ENCODE results near the gene ARF5. TPM values are rescaled to one million over a fixed set of nuclear protein-coding genes. Genes with fewer than 3 reads are reported as not detected.

The ARF5 gene
- total and polyA plus RNA-seq, 2 experiments from 2014 or later, result 207 to 263 TPM

GRCh38 chr7:127608446-127608845, 20.2 kb downstream of the ARF5 start:
- in situ Hi-C loops (cut with MboI), result no loop called here
- no peaks in the 10 kb centered on the region for H3K27me3 ChIP-seq (replicated peaks; ENCODE audit: insufficient read depth)
- H4K20me1 ChIP-seq (ENCODE audit: insufficient read depth), result no peaks in the 10 kb centered on the region
- H3K79me2 ChIP-seq (ENCODE audit: insufficient read depth), result no peaks in the 10 kb centered on the region
- H3K9me3 ChIP-seq (ENCODE audit: low read depth), result no peaks in the 10 kb centered on the region
- no peaks in the 10 kb centered on the region for H3F3A ChIP-seq (ENCODE audit: insufficient read depth)
- TF ChIP-seq EZH2phosphoT487 (IDR thresholded peaks at IDR 0.05; ENCODE audit: insufficient read depth, low read depth), result no peak
- TF ChIP-seq EZH2 (IDR thresholded peaks at IDR 0.05; ENCODE audit: insufficient read depth, poor library complexity, severe bottlenecking), result no peak
- 46 to 48% methylated on average over 6 of the region's 6 CpGs for WGBS, 2 experiments (ENCODE audit: low coverage in 1 of 2, low lambda C conversion rate in 2 of 2, missing lambda C conversion rate in 2 of 2)
- no peak overlapping the region for H2AFZ ChIP-seq
- H3K4me3 ChIP-seq, result no peak overlapping the region
- DNase-seq, result no peak
- no peaks in the 10 kb centered on the region for H3K36me3 ChIP-seq (ENCODE audit: low read depth)
- H3K4me1 ChIP-seq (ENCODE audit: insufficient read depth), result no peaks in the 10 kb centered on the region
- H3K4me2 ChIP-seq (ENCODE audit: unreplicated experiment), result no peak overlapping the region
- no peak overlapping the region for H3K9ac ChIP-seq
- no peak overlapping the region for H3K27ac ChIP-seq
- no peaks in the 10 kb centered on the region for H3K9me2 ChIP-seq (ENCODE audit: insufficient read depth)

GRCh38 chr7:127609297-127609696, 21.1 kb downstream of the ARF5 start:
- H3K79me2 ChIP-seq (ENCODE audit: insufficient read depth), result no peaks in the 10 kb centered on the region
- H3K4me1 ChIP-seq (ENCODE audit: insufficient read depth), result no peaks in the 10 kb centered on the region
- H3K9me3 ChIP-seq (ENCODE audit: low read depth), result no peaks in the 10 kb centered on the region
- H3K9me2 ChIP-seq (ENCODE audit: insufficient read depth), result no peaks in the 10 kb centered on the region
- no peak overlapping the region for H3K4me3 ChIP-seq
- no peaks in the 10 kb centered on the region for H4K20me1 ChIP-seq (ENCODE audit: insufficient read depth)
- H2AFZ ChIP-seq, result no peak overlapping the region
- H3F3A ChIP-seq (ENCODE audit: insufficient read depth), result no peaks in the 10 kb centered on the region
- no peak overlapping the region for H3K27ac ChIP-seq
- TF ChIP-seq EZH2phosphoT487 (IDR thresholded peaks at IDR 0.05; ENCODE audit: insufficient read depth, low read depth) (no peak), EZH2 (IDR thresholded peaks at IDR 0.05; ENCODE audit: insufficient read depth, poor library complexity, severe bottlenecking) (no peak)
- 41 to 43% methylated on average over 4 to 6 of the region's 6 CpGs for WGBS, 2 experiments (ENCODE audit: low coverage in 1 of 2, low lambda C conversion rate in 2 of 2, missing lambda C conversion rate in 2 of 2)
- H3K36me3 ChIP-seq (ENCODE audit: low read depth), result no peaks in the 10 kb centered on the region
- H3K4me2 ChIP-seq (ENCODE audit: unreplicated experiment), result no peak overlapping the region
- 0 out of 2 replicates have a peak, but pooled peaks cover under 1% of the 10 kb centered on the region for H3K27me3 ChIP-seq (replicated peaks; ENCODE audit: insufficient read depth)
- no peak overlapping the region for H3K9ac ChIP-seq
- in situ Hi-C loops (cut with MboI), result no loop called here
- DNase-seq, result no peak

- 0 to 6% methylated on average over 1 of the region's 1 CpG for WGBS, 2 experiments (ENCODE audit: low coverage in 1 of 2, low lambda C conversion rate in 2 of 2, missing lambda C conversion rate in 2 of 2)
- Histone ChIP-seq H3K4me3 (no peak overlapping the region), H4K20me1 (ENCODE audit: insufficient read depth) (no peaks in the 10 kb centered on the region), H3K9me2 (ENCODE audit: insufficient read depth) (no peaks in the 10 kb centered on the region), H3K9ac (no peak overlapping the region), H3K4me2 (ENCODE audit: unreplicated experiment) (no peak overlapping the region), H3K27ac (no peak overlapping the region), H3K4me1 (ENCODE audit: insufficient read depth) (no peaks in the 10 kb centered on the region), H3K9me3 (ENCODE audit: low read depth) (no peaks in the 10 kb centered on the region), H2AFZ (no peak overlapping the region), H3F3A (ENCODE audit: insufficient read depth) (no peaks in the 10 kb centered on the region), H3K27me3 (replicated peaks; ENCODE audit: insufficient read depth) (peaks cover 30% of the 10 kb centered on the region), H3K79me2 (ENCODE audit: insufficient read depth) (no peaks in the 10 kb centered on the region), H3K36me3 (ENCODE audit: low read depth) (no peaks in the 10 kb centered on the region)
- TF ChIP-seq EZH2 (IDR thresholded peaks at IDR 0.05; ENCODE audit: insufficient read depth, poor library complexity, severe bottlenecking), result no peak
- TF ChIP-seq EZH2phosphoT487 (IDR thresholded peaks at IDR 0.05; ENCODE audit: insufficient read depth, low read depth), result no peak
- DNase-seq, result no peak
- in situ Hi-C loops (cut with MboI), result no loop called here
Measured at GRCh38 chr7:127612263-127612662, 24.1 kb downstream of the ARF5 start.

GRCh38 chr7:127616724-127617123, 28.5 kb downstream of the ARF5 start:
- 38 to 46% methylated on average over 5 of the region's 5 CpGs for WGBS, 2 experiments (ENCODE audit: low coverage in 1 of 2, low lambda C conversion rate in 2 of 2, missing lambda C conversion rate in 2 of 2)

GRCh38 chr7:127618042-127618441, 29.8 kb downstream of the ARF5 start, which contains the start of gene PAX4:
TSS of gene PAX4 (minus strand) at chr7:127618142. CDS start at chr7:127615928, 2,214 bp downstream.
- H3K27me3 ChIP-seq (replicated peaks; ENCODE audit: insufficient read depth), result peaks cover 80% of the 10 kb centered on the region
- H3K27ac ChIP-seq, result no peak within 1 kb of the TSS
- no peaks in the 10 kb centered on the region for H3K9me2 ChIP-seq (ENCODE audit: insufficient read depth)
- no peaks in the 10 kb centered on the region for H3F3A ChIP-seq (ENCODE audit: insufficient read depth)
- no peak within 1 kb of the TSS for H3K4me2 ChIP-seq (ENCODE audit: unreplicated experiment)
- no peaks in the 10 kb centered on the region for H3K36me3 ChIP-seq (ENCODE audit: low read depth)
- no peak within 1 kb of the TSS for H2AFZ ChIP-seq
- no peaks in the 10 kb centered on the region for H4K20me1 ChIP-seq (ENCODE audit: insufficient read depth)
- in situ Hi-C loops (cut with MboI), result no loop called here
- TF ChIP-seq EZH2phosphoT487 (IDR thresholded peaks at IDR 0.05; ENCODE audit: insufficient read depth, low read depth) (no peak), EZH2 (IDR thresholded peaks at IDR 0.05; ENCODE audit: insufficient read depth, poor library complexity, severe bottlenecking) (no peak)
- 25 to 41% methylated on average over 2 of the region's 2 CpGs for WGBS, 2 experiments (ENCODE audit: low coverage in 1 of 2, low lambda C conversion rate in 2 of 2, missing lambda C conversion rate in 2 of 2)
- no peak for DNase-seq
- no peaks in the 10 kb centered on the region for H3K4me1 ChIP-seq (ENCODE audit: insufficient read depth)
- no peaks in the 10 kb centered on the region for H3K79me2 ChIP-seq (ENCODE audit: insufficient read depth)
- no peaks in the 10 kb centered on the region for H3K9me3 ChIP-seq (ENCODE audit: low read depth)
- H3K9ac ChIP-seq, result no peak within 1 kb of the TSS
- H3K4me3 ChIP-seq, result no peak within 1 kb of the TSS

More at GRCh38 chr7:127616724-127617123, 28.5 kb downstream of the ARF5 start:
- Histone ChIP-seq H3K9me3 (ENCODE audit: low read depth) (no peaks in the 10 kb centered on the region), H3K36me3 (ENCODE audit: low read depth) (no peaks in the 10 kb centered on the region), H2AFZ (no peak overlapping the region), H4K20me1 (ENCODE audit: insufficient read depth) (no peaks in the 10 kb centered on the region), H3K79me2 (ENCODE audit: insufficient read depth) (no peaks in the 10 kb centered on the region), H3K27ac (no peak overlapping the region), H3F3A (ENCODE audit: insufficient read depth) (no peaks in the 10 kb centered on the region), H3K27me3 (replicated peaks; ENCODE audit: insufficient read depth) (peaks cover 68% of the 10 kb centered on the region), H3K4me3 (no peak overlapping the region), H3K9me2 (ENCODE audit: insufficient read depth) (no peaks in the 10 kb centered on the region), H3K4me1 (ENCODE audit: insufficient read depth) (no peaks in the 10 kb centered on the region), H3K9ac (no peak overlapping the region), H3K4me2 (ENCODE audit: unreplicated experiment) (no peak overlapping the region)
- TF ChIP-seq EZH2 (IDR thresholded peaks at IDR 0.05; ENCODE audit: insufficient read depth, poor library complexity, severe bottlenecking) (no peak), EZH2phosphoT487 (IDR thresholded peaks at IDR 0.05; ENCODE audit: insufficient read depth, low read depth) (no peak)
- in situ Hi-C loops (cut with MboI), result no loop called here
- DNase-seq, result no peak
